GM21576 (cell line): ENCODE data around the gene STXBP4.

ENCODE experiments used
- ATAC-seq: cut with Tn5 transposase; IDR thresholded peaks from one replicate; pipeline ENCODE4 v1.9.1; 2021; ENCODE audit warnings: mild to moderate bottlenecking, moderate library complexity; ENCODE audit not compliant: unreplicated experiment

The STXBP4 gene

DNA sequence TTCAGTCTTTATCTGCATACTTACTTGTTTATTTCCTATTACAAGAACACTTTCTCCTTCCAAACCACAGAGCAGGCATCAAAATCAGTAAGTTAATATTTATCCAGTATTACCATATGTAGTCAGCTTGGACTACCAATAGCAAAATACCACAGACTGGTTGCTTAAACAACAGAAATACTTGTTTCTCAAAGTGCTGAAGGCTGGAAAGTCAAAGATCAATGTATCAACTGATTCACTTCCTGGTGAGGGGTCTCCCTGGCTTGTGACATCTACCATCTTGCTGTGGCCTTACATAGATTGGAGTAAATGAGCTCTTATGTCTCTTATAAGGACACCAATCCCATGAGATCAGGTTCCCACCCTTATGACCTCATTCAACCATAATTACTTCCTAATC lies 2.6 kb downstream of the STXBP4 start:
- ATAC-seq = no peak

- ATAC-seq = no peak
Observed at GRCh38 chr17:54971901-54972300, 3.3 kb downstream of the STXBP4 start.

DNA sequence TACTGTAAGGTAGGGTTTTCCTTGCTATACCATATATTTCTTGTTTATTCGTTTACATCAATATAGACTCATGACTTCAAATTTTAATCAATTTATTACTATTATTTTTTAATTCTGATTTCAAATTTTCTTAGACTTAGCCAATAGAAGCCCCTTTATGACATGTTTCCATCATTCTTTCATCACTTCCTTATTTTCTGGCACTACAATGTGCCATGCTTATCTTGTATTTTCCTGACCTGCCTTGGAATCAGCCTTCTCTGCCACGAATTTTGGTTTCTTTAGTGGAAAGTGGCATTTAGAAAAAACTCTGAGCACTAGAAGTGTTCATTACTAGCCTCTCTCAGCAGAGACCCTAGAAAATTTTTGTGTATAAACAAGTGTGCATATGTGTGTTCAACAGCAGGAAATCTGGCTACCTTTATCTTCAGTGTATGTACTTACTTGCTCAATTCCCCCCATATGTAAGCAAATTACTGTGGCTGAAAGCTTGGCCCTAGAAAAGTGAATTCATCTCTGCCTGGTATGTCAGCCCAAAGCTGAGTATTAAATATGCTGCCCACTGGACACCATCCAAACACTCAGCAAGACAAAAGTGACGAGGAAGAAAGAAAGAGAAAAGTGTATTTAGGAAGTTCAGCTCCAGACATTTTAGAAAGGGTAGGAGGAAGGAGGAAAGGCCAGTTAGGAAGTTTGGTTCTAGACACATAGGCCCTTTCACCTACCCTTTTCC lies 4.0 kb downstream of the STXBP4 start:
- ATAC-seq = no peak

DNA sequence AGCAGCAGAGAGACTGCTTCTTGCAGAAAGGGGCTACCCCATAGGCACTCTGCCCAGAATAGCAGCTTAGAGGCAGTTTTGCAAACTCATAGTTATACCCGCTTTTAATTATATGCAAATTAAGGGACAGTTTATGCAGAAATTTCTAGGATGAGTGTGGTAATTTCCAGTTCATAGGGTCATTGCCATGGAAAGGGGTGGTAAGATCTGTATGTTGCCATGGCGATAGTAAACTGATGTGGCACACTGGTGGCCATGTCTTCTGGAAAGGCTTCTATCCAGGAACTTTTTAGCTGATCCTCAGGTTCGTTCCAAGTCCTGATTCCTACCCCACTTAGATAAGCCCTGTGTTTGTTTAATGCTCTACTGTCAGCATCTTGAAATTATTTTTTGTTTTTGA lies 6.2 kb downstream of the STXBP4 start:
- ATAC-seq = no peak

GRCh38 chr17:54976316-54976715 lies 7.8 kb downstream of the STXBP4 start:
- no peak for ATAC-seq

GRCh38 chr17:54977744-54978143 lies 9.2 kb downstream of the STXBP4 start:
- no peak for ATAC-seq

DNA sequence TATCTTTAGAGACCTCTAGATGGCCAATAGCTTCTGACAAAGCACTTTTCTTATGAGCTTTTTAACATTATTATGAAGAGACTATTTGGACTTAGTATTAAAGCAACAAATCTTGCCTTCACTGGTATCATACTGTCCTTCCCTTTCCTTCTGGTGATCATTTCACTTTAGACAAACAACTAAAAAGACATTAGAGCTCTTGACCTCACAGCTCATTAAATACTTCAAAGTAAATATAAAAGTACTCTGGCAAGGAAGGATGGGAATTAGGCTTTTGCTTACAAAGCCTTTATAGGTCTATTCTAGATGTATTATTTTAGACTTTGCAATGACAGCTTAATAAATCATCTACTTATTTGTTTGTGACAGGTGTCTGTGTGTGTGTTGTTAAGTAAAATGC lies 11.1 kb downstream of the STXBP4 start:
- ATAC-seq = no peak

GRCh38 chr17:54980375-54980774 lies 11.8 kb downstream of the STXBP4 start:
- no peak for ATAC-seq

GRCh38 chr17:54982399-54982798 lies 13.8 kb downstream of the STXBP4 start:
- no peak for ATAC-seq

DNA sequence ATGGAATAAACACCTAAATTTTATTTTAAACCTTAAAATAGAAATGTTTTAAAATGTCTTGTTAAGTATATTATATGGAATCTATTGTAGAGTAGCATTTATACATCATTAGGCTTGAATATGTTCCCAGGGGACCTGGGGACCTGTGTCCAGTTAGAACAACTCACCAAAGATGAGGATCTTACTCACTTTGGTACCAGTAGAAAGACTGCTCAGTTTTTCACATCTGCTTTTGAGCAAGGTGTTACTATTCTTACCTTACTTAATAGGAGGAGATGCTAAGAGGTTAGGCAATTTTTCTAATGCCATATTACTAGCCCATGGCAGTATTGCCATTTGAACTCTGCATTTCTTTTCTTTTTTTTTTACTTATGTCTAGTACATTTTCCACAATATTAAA lies 14.7 kb downstream of the STXBP4 start:
- ATAC-seq = no peak

DNA sequence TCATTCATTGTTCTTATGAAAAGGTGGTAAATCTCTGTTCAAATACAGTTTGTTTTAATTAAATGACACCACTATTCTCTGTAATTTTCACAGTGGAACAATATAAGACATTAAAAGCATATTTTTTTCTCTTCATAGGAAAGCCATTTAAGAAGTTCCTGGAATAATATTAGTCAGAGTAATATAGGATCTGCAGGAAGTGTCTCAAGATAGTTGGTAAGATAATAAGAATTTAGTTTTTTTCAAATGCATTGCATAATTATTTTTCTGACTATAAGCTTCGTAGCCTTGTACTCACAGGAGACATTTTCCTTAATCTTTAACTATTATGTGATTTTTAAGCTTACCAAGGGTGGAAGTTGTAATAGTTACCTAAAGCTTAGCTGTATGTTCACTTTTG lies 16.9 kb downstream of the STXBP4 start:
- ATAC-seq = no peak

DNA sequence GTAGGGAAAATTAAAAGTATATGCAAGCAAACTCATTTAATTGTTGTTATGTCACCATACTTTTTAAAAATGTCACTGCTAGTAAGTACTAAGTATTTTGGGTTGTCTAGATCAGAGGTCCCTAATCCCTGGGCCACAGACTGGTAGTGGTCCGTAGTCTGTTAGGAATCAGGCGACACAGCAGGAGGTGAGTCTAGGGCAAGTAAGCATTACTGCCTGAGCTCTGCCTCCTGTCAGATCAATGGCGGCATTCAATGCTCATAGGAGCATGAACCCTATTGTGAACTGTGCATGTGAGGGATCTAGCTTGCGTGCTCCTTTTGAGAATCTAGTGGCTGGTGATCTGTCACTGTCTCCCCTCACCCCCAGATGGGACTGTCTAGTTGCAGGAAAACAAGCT lies 21.6 kb downstream of the STXBP4 start:
- ATAC-seq = no peak

DNA sequence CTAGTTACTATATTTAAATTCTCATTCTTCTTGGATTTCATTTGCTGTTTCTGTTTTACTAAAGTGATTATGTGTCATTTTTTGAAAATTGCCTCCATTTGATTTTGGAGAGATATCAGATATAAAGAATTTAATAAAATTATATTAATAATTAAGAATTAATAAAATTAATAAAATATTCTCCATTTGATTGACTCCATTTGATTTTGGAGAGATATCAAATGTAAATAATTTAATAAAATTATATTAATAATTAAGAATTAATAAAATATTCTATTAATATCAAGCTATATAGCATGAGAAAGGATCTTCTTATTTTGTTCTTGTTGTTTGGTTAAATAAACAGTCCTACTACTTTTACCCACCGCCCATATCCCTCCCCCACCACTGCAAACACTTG lies 23.0 kb downstream of the STXBP4 start:
- no peak for ATAC-seq

DNA sequence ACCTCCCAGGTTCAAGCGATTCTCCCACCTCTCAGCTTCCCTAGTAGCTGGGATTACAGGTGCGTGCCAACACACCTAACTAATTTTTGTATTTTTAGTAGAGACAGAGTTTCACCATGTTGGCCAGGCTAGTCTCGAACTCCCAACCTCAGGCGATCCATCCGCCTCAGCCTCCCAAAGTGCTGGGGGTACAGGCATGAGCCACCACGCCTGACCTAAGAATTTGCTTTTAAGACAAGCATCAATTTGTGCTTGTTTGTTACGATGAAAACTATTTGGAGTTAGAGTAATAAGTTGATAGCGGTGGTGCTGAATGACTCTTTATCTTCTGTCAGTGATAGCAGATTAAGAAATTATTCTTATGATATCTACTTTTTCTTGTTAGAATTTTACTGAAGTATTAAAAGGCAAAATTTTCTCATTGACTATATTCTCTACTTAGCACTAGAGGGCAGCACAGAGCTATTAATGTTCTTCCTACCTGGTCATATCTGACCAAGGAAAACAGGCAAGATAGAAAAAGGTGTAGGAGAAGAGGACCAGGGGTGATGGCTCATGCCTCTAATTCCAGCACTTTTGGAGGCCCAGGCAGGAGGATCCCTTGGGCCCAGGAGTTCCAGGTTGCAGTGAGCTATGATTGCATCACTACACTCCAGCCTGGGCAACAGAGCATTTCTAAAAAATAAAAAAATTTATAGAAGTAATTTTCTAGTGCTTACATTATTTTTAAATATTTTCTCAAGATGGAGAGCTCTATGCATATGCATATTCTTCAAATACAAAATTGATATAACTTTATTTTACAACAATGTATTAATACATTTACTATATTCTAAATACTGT lies 24.5 kb downstream of the STXBP4 start:
- peak; percentile 69 for ATAC-seq

DNA sequence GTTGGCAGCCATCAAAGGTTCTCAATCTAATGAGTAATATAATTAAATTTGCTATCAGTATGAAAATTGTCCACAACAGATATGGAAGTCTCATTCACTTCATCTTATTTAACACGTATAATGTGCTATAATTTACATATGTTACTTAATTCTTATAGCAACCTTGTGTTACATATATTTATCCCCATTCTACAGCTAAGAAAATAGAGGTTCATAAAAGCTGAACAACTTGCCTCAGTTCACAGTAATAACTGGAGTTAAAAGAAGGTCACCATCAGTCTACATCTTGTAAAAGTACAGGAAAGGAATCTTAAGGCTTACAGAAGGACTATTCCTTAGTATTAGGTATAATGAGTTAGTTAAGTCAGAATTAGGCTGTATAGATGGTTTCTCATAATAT lies 27.9 kb downstream of the STXBP4 start:
- ATAC-seq = no peak

- ATAC-seq = no peak
Observed at GRCh38 chr17:55002458-55002857, 33.9 kb downstream of the STXBP4 start.

DNA sequence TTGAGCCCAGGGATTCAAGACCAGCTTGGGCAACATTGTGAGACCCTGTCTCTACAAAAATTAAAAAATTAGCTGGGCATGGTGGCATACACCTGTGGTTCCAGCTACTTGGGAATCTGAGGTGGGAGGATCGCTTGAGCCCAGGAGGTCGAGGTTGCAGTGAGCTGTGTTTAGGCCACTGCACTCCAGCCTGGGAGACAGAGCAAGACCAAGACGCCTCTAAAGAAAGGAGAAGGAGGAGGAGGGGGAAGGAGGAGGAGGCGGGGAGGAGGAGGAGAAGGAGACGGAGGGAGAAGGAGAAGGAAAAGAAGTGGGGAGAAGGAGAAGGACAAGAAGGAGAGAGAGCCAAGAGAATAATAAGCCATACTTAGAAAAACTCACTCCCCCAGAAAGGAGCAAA lies 35.9 kb downstream of the STXBP4 start:
- no peak for ATAC-seq

DNA sequence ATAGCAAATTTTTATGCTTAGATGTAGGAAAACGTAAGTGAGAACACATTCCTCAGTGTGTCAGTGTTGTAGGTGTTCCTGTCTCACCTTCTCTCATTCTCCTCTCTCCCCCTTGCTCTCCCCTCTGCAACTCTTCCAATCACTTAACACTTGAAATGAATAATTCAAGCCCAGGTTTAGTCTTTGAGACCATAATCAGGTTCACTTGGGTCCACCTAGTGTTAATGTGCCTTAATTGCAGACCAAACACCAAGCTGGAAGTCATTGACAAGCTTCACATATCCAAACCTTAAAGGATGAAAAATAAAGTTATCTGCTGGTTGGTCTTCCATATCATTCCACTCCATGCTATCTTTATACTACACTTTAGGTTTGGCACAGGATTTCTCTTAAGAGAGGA lies 37.0 kb downstream of the STXBP4 start:
- ATAC-seq = no peak

DNA sequence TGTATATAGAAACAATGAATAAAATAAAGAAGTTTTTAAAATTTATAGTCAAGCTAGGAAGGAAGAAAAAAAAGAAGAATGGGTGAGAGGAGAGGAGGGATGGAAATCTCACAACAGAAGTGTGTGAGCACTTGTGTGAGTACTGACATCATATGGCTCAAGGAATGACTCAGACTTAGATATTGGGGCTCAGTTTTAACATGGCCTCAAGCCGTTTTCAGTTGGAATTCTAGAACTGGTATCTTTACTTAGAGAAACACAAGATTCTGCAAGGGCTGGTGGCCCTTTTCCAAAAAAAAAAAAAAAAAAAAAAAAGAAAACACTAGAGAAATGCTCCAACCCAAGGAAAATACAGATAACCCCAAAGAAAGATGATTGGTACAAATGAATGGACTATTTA lies 55.1 kb downstream of the STXBP4 start:
- ATAC-seq = no peak

GRCh38 chr17:55037828-55038227 lies 69.3 kb downstream of the STXBP4 start:
- peak; percentile 97 for ATAC-seq

GRCh38 chr17:55038291-55038690 lies 69.7 kb downstream of the STXBP4 start:
- ATAC-seq = no peak

DNA sequence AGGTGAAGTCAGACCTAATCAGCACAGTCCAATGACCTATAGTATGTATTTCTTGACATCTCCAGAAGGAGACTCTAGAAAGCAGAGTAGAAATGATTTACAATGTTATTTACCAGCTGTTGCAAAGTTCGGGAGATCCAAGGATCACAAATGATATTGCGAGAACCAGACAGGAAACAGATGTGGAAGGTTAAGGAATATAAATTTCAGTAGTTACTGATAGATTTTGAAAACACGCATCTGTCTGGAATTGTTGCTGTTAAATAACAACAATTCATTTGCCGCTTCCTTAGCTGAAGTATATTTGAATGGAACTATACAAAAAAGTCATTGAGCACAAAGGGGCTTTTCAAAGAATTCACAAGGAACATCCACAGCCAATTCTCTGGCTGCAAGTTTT lies 72.0 kb downstream of the STXBP4 start:
- no peak for ATAC-seq
